Measurements from ENCODE around the gene SLC43A2. TPM values are rescaled to one million over a fixed set of nuclear protein-coding genes. Genes with fewer than 3 reads are reported as not detected.

The SLC43A2 gene
- total RNA-seq, 1 experiment from 2014 or later, result 3.3 TPM

GRCh38 chr17:1612400-1612799 lies 16.2 kb downstream of the SLC43A2 start:
- no peak overlapping the region for H3K27ac Mint-ChIP-seq (ENCODE audit: unreplicated experiment)

GRCh38 chr17:1611715-1612114 lies 16.9 kb downstream of the SLC43A2 start:
- H3K4me3 Mint-ChIP-seq (ENCODE audit: low read depth, unreplicated experiment), result no peak overlapping the region
- intact Hi-C loops (cut with micrococcal nuclease; ENCODE audit: unreplicated experiment), result no loop called here
- H3K4me1 Mint-ChIP-seq (ENCODE audit: low read depth, unreplicated experiment), result no peaks in the 10 kb centered on the region
- BruUV-seq (replicated peaks), result no TSS peak
- no peaks in the 10 kb centered on the region for H3K36me3 Mint-ChIP-seq (ENCODE audit: insufficient read depth, unreplicated experiment)
- no peak for DNase-seq
- no peak overlapping the region for H3K27ac Mint-ChIP-seq (ENCODE audit: unreplicated experiment)
- H3K9me3 Mint-ChIP-seq (ENCODE audit: low read depth, unreplicated experiment), result no peaks in the 10 kb centered on the region
- H3K27me3 Mint-ChIP-seq (ENCODE audit: unreplicated experiment), result no peaks in the 10 kb centered on the region
- no peak for TF ChIP-seq CTCF (IDR thresholded peaks at IDR 0.05; ENCODE audit: unreplicated experiment)
- CTCF ChIA-PET, result no interaction called here

More at GRCh38 chr17:1612400-1612799, 16.2 kb downstream of the SLC43A2 start:
- H3K9me3 Mint-ChIP-seq (ENCODE audit: low read depth, unreplicated experiment), result no peaks in the 10 kb centered on the region
- H3K4me1 Mint-ChIP-seq (ENCODE audit: low read depth, unreplicated experiment), result peaks cover 2% of the 10 kb centered on the region
- BruUV-seq (replicated peaks), result no TSS peak
- no peak for DNase-seq
- CTCF ChIA-PET, result no interaction called here
- intact Hi-C loops (cut with micrococcal nuclease; ENCODE audit: unreplicated experiment), result no loop called here
- H3K36me3 Mint-ChIP-seq (ENCODE audit: insufficient read depth, unreplicated experiment), result no peaks in the 10 kb centered on the region
- TF ChIP-seq CTCF (IDR thresholded peaks at IDR 0.05; ENCODE audit: unreplicated experiment), result no peak
- H3K27me3 Mint-ChIP-seq (ENCODE audit: unreplicated experiment), result no peaks in the 10 kb centered on the region
- no peak overlapping the region for H3K4me3 Mint-ChIP-seq (ENCODE audit: low read depth, unreplicated experiment)

GRCh38 chr17:1608676-1609075 lies 20.0 kb downstream of the SLC43A2 start:
- intact Hi-C loops (cut with micrococcal nuclease; ENCODE audit: unreplicated experiment), result no loop called here
- no TSS peak for BruUV-seq (replicated peaks)
- TF ChIP-seq CTCF (IDR thresholded peaks at IDR 0.05; ENCODE audit: unreplicated experiment), result no peak
- no peak overlapping the region for H3K4me3 Mint-ChIP-seq (ENCODE audit: low read depth, unreplicated experiment)
- no peak for DNase-seq
- CTCF ChIA-PET, result interaction anchor here (0.5 to 0.6 kb wide), 2 partner anchors 30 to 38 kb away, joined by 4 to 5 read pairs; no protein-coding TSS in a partner anchor
- H3K27ac Mint-ChIP-seq (ENCODE audit: unreplicated experiment), result no peak overlapping the region
- no peaks in the 10 kb centered on the region for H3K9me3 Mint-ChIP-seq (ENCODE audit: low read depth, unreplicated experiment)
- H3K4me1 Mint-ChIP-seq (ENCODE audit: low read depth, unreplicated experiment), result no peaks in the 10 kb centered on the region
- H3K36me3 Mint-ChIP-seq (ENCODE audit: insufficient read depth, unreplicated experiment), result no peaks in the 10 kb centered on the region
- H3K27me3 Mint-ChIP-seq (ENCODE audit: unreplicated experiment), result no peaks in the 10 kb centered on the region

- H3K9me3 Mint-ChIP-seq (ENCODE audit: low read depth, unreplicated experiment), result no peaks in the 10 kb centered on the region
- H3K36me3 Mint-ChIP-seq (ENCODE audit: insufficient read depth, unreplicated experiment), result no peaks in the 10 kb centered on the region
- H3K27me3 Mint-ChIP-seq (ENCODE audit: unreplicated experiment), result no peaks in the 10 kb centered on the region
- intact Hi-C loops (cut with micrococcal nuclease; ENCODE audit: unreplicated experiment), result no loop called here
- no peak overlapping the region for H3K27ac Mint-ChIP-seq (ENCODE audit: unreplicated experiment)
- no peak for DNase-seq
- H3K4me3 Mint-ChIP-seq (ENCODE audit: low read depth, unreplicated experiment), result no peak overlapping the region
- H3K4me1 Mint-ChIP-seq (ENCODE audit: low read depth, unreplicated experiment), result no peaks in the 10 kb centered on the region
- CTCF ChIA-PET, result interaction anchor here (0.6 kb wide), 1 partner anchor 13 kb away, joined by 3 read pairs; no protein-coding TSS in a partner anchor
- no TSS peak for BruUV-seq (replicated peaks)
- no peak for TF ChIP-seq CTCF (IDR thresholded peaks at IDR 0.05; ENCODE audit: unreplicated experiment)
These were observed 20.7 kb downstream of the SLC43A2 start for GRCh38 chr17:1607971-1608320.

Data from Calu3 (cell line).